Psoas muscle (tissue), 8 donors: Measurements from ENCODE around the gene MATN3. TPM values are rescaled to one million over a fixed set of nuclear protein-coding genes. Genes with fewer than 3 reads are reported as not detected.

Experiments used
- ATAC-seq, 4 donors: fragments of 200-7000 bp; cut with Tn5 transposase; one replicate each; pipeline ENCODE4 v1.9.1; 2020; ENCODE audit warnings: moderate library complexity in 3 of 4, mild to moderate bottlenecking in 2 of 4
- DNase-seq, 2 donors: peaks; one replicate each; pipeline ENCODE4 v3.0.0-alpha.2; 2020
- H3K27ac ChIP-seq: fragments of 200-600 bp; one replicate; pipeline ENCODE4 v1.8.0; 2022
- H3K27me3 ChIP-seq, 3 donors: fragments of 200-600 bp in 1 of 3; one replicate each; pipeline versions ENCODE4 v1.6.1 to v1.8.0; 2013 to 2022; ENCODE audit warnings: low read length in 2 of 3, mild to moderate bottlenecking in 2 of 3, moderate library complexity in 1 of 3; ENCODE audit not compliant: insufficient read depth in 3 of 3
- H3K36me3 ChIP-seq, 2 donors: fragments of 200-600 bp in 1 of 2; one replicate each; pipeline versions ENCODE4 v1.6.1 to v1.8.0; 2013 to 2022; ENCODE audit warnings: low read depth in 1 of 2, mild to moderate bottlenecking in 1 of 2, moderate library complexity in 1 of 2; ENCODE audit not compliant: insufficient read depth in 1 of 2
- H3K4me1 ChIP-seq: fragments of 200-600 bp; one replicate; pipeline ENCODE4 v1.8.0; 2022
- H3K4me3 ChIP-seq: fragments of 200-600 bp; one replicate; pipeline ENCODE4 v1.8.0; 2022; ENCODE audit warnings: mild to moderate bottlenecking
- H3K9me3 ChIP-seq: fragments of 200-600 bp; one replicate; pipeline ENCODE4 v1.8.0; 2022
- CTCF ChIP-seq: fragments of 200-600 bp; IDR thresholded peaks from one replicate; pipeline ENCODE4 v1.8.0; 2022; ENCODE audit warnings: antibody characterized with exemption
- WGBS, 3 donors: extraction: QIAGEN DNeasy Blood & Tissue Kit; methylation state at CpG; one replicate each; pipeline versions ENCODE4 v1.1.6 to v1.1.7; 2013; 5-methylcytosine and 5-hydroxymethylcytosine counted together
- intact Hi-C, 2 donors: fragments of 100-400 bp; cut with DNase I; formaldehyde crosslinking; loops; one replicate each; pipeline versions ENCODE4 v1.11.0 to v1.14.2; 2022
- polyA plus RNA-seq, 3 donors: library from polyadenylated mRNA; stranded (reverse); fragments of 200-250 nt; gene quantifications; one replicate each; pipeline ENCODE4 v1.2.3, GENCODE V29; 2013
- total RNA-seq, 4 donors: library from RNA; stranded (reverse); fragmentation: NEBNext Ultra II Directional in 2 of 4; extraction: Animal tissue kit (Norgen Biotek cat#: 25700) in 2 of 4; gene quantifications; one replicate each; pipeline versions ENCODE4 v1.2.1 to v1.2.4, GENCODE V29; 2021 to 2023
- donor health status: healthy with polysubstance abuse.
- donor health status: DM: no; HTN: no; CAD: no; lungs with moderate emphysema.
- donor health status: Bipolar disorder and iron deficiency.
- donor health status: healthy.
- donor health status: DM: yes; HTN: yes; CAD: no.
- donor health status: DM: no; HTN: no; CAD: no.
- donor health status: DM: no; HTN: no; CAD: no.
- donor health status: DM: yes; HTN: yes; CAD: no.

MATN3 gene
- total and polyA plus RNA-seq, 7 donors = 0.15 to 0.78 (median 0.25) TPM; not detected in 2

- no peak for DNase-seq
- WGBS, 3 donors = 93 to 98% (median 97%) methylated on average over 1 of the region's 1 CpG
- Histone ChIP-seq H3K9me3 (no peaks in the 10 kb centered on the region), H3K4me1 (no peaks in the 10 kb centered on the region), H3K36me3 (peaks cover 0 to 48% of the 10 kb centered on the region in 2 donors), H3K27me3 (no peaks in the 10 kb centered on the region), H3K27ac (no peak overlapping the region), H3K4me3 (no peak overlapping the region)
- TF ChIP-seq CTCF = no peak
- no peak for ATAC-seq
- intact Hi-C loops = no loop called here
Observed at GRCh38 chr2:19982268-19982667, 30.2 kb downstream of the MATN3 start.

GRCh38 chr2:19979932-19980331 lies 32.5 kb downstream of the MATN3 start:
- no peak for ATAC-seq
- H3K27me3 ChIP-seq = no peaks in the 10 kb centered on the region
- no peak for TF ChIP-seq CTCF
- no peaks in the 10 kb centered on the region for H3K4me1 ChIP-seq
- DNase-seq = no peak
- 84 to 94% (median 88%) methylated on average over 1 of the region's 1 CpG for WGBS, 3 donors
- intact Hi-C loops = no loop called here
- no peak overlapping the region for H3K27ac ChIP-seq
- H3K9me3 ChIP-seq = no peaks in the 10 kb centered on the region
- H3K36me3 ChIP-seq = peaks cover 2 to 57% of the 10 kb centered on the region in 2 donors
- H3K4me3 ChIP-seq = no peak overlapping the region

- DNase-seq (no peak), ATAC-seq (no peak)
- Histone ChIP-seq H3K4me3 (no peak overlapping the region), H3K9me3 (no peaks in the 10 kb centered on the region), H3K4me1 (no peaks in the 10 kb centered on the region), H3K27me3 (no peaks in the 10 kb centered on the region), H3K36me3 (peaks cover 2 to 53% of the 10 kb centered on the region in 2 donors), H3K27ac (no peak overlapping the region)
- no peak for TF ChIP-seq CTCF
- intact Hi-C loops = no loop called here
- 80 to 83% (median 80%) methylated on average over 8 of the region's 8 CpGs for WGBS, 3 donors
Observed at GRCh38 chr2:19973466-19973865, 39.0 kb downstream of the MATN3 start.

- DNase-seq (no peak), ATAC-seq (no peak)
- H3K4me3 ChIP-seq = no peak overlapping the region
- H3K27me3 ChIP-seq = no peaks in the 10 kb centered on the region
- WGBS, 3 donors = 73 to 83% (median 82%) methylated on average over 3 of the region's 3 CpGs
- H3K4me1 ChIP-seq = no peaks in the 10 kb centered on the region
- peaks cover 0 to 51% of the 10 kb centered on the region in 2 donors for H3K36me3 ChIP-seq
- no peak for TF ChIP-seq CTCF
- H3K9me3 ChIP-seq = no peaks in the 10 kb centered on the region
- intact Hi-C loops = no loop called here
- H3K27ac ChIP-seq = no peak overlapping the region
Observed at GRCh38 chr2:19971691-19972090, 40.8 kb downstream of the MATN3 start.

GRCh38 chr2:19963386-19963785 lies 49.1 kb downstream of the MATN3 start:
- H3K4me1 ChIP-seq = no peaks in the 10 kb centered on the region
- no peak for TF ChIP-seq CTCF
- peaks cover 0 to 31% of the 10 kb centered on the region in 2 donors for H3K36me3 ChIP-seq
- no peak overlapping the region for H3K27ac ChIP-seq
- ATAC-seq (no peak), DNase-seq (no peak)
- intact Hi-C loops = no loop called here
- H3K4me3 ChIP-seq = no peak overlapping the region
- no peaks in the 10 kb centered on the region for H3K27me3 ChIP-seq
- 100% methylated on average over 1 of the region's 1 CpG for WGBS, 3 donors
- H3K9me3 ChIP-seq = no peaks in the 10 kb centered on the region
